Cortex of kidney (tissue), 1 donor: ENCODE data around the gene PNKD.

Experiments
- DNase-seq: peaks from one replicate; lab custom pipeline; 2025; lab: John Stamatoyannopoulos, UW

PNKD gene

DNA sequence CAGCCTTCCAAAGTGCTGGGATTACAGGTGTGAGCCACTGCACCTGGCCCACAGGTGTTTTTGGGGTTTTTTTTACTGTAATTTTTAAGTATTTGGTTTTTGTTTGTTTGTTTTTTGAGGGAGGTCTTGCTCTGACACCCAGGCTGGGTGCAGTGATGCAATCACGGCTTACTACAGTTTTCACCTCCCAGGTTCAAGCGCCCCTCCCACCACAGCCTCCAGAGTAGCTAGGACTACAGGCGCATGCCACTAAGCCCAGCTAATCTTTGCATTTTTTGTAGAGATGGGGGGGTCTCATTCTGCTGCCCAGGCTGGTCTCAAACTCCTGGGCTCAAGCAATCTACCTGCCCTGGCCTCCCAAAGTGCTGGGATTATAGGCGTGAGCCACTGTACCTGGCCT lies 104.5 kb downstream of the PNKD start:
- DNase-seq: no peak

DNA sequence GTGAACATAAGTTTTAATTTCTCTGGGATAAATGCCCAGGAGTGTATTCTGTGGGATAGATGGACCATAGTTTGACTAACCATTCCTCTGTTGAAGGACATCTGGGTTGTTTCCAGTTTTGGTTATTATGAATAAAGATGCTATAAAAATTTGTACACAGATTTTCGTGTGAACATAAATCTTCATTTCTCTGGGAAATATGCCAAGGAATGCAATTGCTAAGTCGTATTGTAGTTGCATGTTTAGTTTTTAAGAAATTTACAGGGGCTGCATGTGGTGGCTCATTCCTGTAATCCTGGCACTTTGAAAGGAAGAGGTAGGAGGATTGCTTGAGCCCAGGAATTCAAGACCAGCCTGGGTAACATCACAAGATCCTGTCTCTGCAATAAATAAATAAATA lies 104.9 kb downstream of the PNKD start:
- no peak for DNase-seq

GRCh38 chr2:218378053-218378452 lies 107.7 kb downstream of the PNKD start:
- DNase-seq: no peak

DNA sequence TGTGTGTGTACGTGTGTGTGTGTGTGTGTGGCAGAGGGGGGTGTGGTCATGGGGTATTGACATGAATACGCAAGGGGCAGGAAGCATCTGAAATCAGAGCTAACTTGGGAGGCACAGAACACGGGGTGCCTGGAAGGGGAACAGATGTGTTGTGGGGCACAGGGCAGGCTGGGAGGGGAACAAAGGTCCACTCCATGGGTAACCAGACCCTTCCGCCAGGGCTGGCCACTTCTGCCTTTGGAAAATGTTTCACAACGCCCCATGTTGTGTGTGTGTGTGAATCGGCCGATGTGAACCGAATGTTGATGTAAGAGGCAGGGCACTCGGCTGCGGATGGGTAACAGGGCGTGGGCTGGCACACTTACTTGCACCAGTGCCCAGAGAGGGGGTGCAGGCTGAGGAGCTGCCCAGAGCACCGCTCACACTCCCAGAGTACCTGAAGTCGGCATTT lies 111.6 kb downstream of the PNKD start, which contains the start of gene SLC11A1:
Gene SLC11A1 (plus strand): TSS at position 358 of the 451 bp plus-strand sequence. CDS start 96 bp downstream, outside the sequence.
- no peak for DNase-seq

DNA sequence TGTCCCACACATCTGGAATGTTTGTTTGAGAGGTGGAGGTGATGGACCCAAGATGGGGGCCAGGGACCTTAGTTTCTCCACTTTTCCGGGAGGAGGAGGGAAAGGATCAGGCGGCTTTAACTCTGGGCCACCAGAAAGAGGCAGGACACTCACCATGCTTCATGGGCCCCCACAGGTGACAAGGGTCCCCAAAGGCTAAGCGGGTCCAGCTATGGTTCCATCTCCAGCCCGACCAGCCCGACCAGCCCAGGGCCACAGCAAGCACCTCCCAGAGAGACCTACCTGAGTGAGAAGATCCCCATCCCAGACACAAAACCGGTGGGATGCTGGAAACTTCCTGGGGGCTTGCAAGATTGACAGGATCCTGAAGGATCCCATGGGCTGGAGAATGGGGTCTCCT lies 112.5 kb downstream of the PNKD start:
- DNase-seq: no peak

DNA sequence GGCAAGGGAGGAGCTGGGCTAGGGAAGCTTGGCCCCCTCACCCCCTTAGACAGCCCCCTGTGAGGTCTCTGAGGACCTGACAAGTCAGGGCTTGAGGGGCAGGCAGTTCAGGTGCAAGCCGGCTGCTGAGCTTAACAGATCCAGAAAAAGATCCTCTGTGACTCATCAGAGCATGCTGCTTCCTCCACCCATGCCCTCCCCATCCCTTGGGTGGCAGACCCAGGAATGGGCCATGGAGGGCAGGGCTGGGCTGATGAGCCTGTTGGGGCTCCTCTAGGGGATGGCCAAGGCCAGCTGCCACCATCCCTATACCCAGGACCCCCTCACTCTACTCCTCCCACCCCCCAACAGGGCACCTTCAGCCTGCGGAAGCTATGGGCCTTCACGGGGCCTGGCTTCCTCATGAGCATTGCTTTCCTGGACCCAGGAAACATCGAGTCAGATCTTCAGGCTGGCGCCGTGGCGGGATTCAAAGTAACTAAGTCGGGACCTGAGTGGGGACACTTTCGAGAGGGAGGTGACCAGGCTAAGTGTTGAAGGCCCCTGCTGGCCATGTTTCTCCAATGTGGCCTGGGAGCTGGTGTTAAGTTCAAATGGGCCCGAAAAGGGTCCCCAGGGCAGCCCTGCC lies 113.7 kb downstream of the PNKD start:
- DNase-seq: no peak

- DNase-seq: no peak
These were observed 114.7 kb downstream of the PNKD start for GRCh38 chr2:218384975-218385374.

GRCh38 chr2:218386505-218387368 lies 116.4 kb downstream of the PNKD start:
- DNase-seq: no peak

- no peak for DNase-seq
These were observed 117.3 kb downstream of the PNKD start for GRCh38 chr2:218387369-218388194.

DNA sequence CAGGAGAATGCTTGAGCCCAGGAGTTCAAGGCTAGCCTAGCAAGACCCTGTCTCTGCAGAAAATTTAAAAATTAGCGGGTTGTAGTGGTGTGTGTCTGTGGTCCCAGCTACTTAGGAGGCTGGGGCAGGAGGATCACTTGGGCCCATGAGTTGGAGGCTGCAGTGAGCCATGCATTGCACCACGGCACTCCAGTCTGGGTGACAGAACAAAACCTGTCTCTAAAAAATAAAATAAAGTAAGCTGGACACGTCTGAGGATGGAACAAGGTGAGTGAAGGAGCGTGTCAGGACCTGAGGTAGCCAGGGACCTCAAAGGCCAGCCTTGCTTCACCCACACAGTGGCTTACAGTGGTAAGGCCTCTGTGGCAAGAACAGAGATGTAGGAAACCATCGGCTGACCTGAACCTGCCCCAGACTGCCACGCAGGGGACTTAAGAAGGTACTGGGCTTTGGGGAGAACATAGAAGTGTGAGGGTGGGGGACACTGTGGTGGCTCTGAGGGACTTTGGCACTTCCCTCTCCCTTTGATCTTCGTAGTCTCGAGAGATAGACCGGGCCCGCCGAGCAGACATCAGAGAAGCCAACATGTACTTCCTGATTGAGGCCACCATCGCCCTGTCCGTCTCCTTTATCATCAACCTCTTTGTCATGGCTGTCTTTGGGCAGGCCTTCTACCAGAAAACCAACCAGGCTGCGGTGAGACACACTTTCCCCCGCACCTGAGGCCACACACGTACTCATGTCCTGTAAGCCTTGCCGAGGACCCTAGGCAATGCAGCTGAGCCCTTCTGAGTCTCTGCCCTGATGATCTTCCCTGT lies 119.2 kb downstream of the PNKD start:
- DNase-seq: no peak

- DNase-seq: no peak
These were observed 120.9 kb downstream of the PNKD start for GRCh38 chr2:218391202-218391601.

- no peak for DNase-seq
These were observed 122.1 kb downstream of the PNKD start for GRCh38 chr2:218392459-218392858.

GRCh38 chr2:218392891-218393462 lies 122.7 kb downstream of the PNKD start:
- no peak for DNase-seq

DNA sequence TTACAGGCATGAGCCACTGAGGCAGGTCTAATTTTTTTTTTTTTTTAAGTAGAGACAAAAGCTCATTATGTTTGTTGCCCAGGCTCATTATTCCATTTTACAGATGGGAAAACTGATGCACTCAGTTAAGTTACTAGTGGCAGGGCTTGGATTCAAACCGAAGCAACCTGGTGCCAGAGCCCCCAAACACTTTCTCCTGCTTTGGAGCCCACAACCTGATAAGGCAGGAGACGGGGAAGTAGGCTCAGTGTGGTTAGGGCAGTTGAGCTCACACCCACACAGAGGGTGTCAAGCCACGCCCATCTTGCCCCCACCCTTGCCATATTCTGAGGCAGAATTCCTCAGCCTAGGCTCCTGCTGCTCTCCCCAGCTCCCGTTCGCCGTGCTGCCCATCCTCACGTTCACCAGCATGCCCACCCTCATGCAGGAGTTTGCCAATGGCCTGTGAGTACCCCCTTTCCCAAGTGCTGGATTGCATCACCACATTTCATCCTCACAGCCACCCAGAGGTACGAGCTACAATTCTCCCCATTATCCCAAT lies 123.5 kb downstream of the PNKD start:
- DNase-seq: no peak

DNA sequence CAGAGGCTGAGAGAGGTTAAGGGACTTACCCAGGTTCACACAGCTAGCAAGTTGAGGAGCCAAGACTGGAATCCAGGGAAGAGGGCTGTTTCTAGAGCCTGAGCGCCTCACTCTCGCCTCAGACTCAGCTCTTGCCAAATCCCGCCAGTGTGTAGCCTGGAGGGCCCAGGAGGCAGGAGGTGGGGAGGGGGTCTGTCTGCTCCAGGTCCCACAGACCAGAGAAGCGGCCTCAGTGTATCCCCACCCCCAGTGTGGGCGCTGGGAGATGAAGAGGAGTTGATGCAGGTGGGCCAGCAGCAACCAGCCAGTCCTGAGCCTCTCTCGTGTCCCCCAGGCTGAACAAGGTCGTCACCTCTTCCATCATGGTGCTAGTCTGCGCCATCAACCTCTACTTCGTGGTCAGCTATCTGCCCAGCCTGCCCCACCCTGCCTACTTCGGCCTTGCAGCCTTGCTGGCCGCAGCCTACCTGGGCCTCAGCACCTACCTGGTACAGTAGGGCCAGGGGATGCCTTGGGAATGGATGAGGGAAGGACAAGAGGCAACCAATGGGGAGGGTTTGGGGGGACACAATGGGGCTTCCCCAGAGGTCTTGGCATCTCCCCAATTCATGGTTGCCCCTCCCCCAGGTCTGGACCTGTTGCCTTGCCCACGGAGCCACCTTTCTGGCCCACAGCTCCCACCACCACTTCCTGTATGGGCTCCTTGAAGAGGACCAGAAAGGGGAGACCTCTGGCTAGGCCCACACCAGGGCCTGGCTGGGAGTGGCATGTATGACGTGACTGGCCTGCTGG lies 124.2 kb downstream of the PNKD start:
- no peak for DNase-seq

GRCh38 chr2:218395090-218395444 lies 124.7 kb downstream of the PNKD start:
- no peak for DNase-seq

DNA sequence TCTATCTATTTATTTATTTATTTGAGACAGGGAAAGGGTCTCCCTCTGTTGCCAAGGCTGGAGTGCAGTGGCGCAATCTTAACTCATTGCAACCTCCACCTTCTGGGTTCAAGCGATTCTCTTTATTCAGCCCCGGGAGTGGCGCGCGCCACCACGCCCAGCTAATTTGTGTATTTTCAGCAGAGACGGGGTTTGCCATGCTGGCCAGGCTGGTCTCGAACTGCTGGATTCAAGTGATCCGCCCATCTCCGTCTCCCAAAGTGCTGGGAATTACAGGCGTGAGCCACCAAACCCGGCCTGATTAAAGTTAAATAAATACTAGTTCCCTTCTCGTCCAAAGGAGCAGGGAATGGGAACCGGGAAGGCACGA lies 125.1 kb downstream of the PNKD start:
- no peak for DNase-seq

GRCh38 chr2:218395826-218396687 lies 125.7 kb downstream of the PNKD start:
- peak; percentile 81 for DNase-seq
